A673 (cell line): Measurements from ENCODE around the gene MAP2K6. TPM values are rescaled to one million over a fixed set of nuclear protein-coding genes. Genes with fewer than 3 reads are reported as not detected.
A peak's percentile ranks its signal among the peaks of the same experiment; 100 is the strongest.

Source experiments
- BruUV-seq: library from RNA; stranded (reverse); fragments of 400-500 nt; replicated peaks from 2 replicates; lab custom pipeline; 2021; lab: Mats Ljungman, UMichigan
- CTCF ChIA-PET: fragments of 300-600 bp; sonication (Branson Sonifier 250); formaldehyde crosslinking; loops from one replicate; lab custom pipeline; 2022; ENCODE audit warnings: antibody characterized with exemption; lab: Charles Lee
- POLR2A ChIA-PET: fragments of 300-600 bp; sonication (Branson Sonifier 250); formaldehyde crosslinking; loops from one replicate; lab custom pipeline; 2022; ENCODE audit warnings: antibody characterized with exemption; ENCODE audit not compliant: low non-redundant PET; lab: Charles Lee
- DNase-seq: peaks from one replicate; pipeline ENCODE4 v3.0.0-alpha.2; 2015; ENCODE audit warnings: low spot score
- H3K27ac ChIP-seq: fragments of 200-600 bp; sonication (generic); 2 replicates; pipeline ENCODE4 v1.5.1; 2016; ENCODE audit warnings: mixed run types, low read depth, mild to moderate bottlenecking, mixed read lengths, antibody characterized with exemption, low read length; ENCODE audit not compliant: poor library complexity, severe bottlenecking
- H3K27me3 ChIP-seq: fragments of 200-600 bp; sonication (generic); replicated peaks from 2 replicates; pipeline ENCODE4 v1.6.1; 2017; ENCODE audit warnings: mixed run types, low read depth, mild to moderate bottlenecking, mixed read lengths, antibody characterized with exemption, low read length; ENCODE audit not compliant: insufficient read depth, poor library complexity
- H3K36me3 ChIP-seq: fragments of 200-600 bp; sonication (generic); 2 replicates; pipeline ENCODE4 v1.6.1; 2016; ENCODE audit warnings: mixed run types, mild to moderate bottlenecking, mixed read lengths, antibody characterized with exemption, low read length; ENCODE audit not compliant: insufficient read depth, poor library complexity, severe bottlenecking
- H3K4me1 ChIP-seq: fragments of 200-600 bp; sonication (generic); 2 replicates; pipeline ENCODE4 v1.6.1; 2017; ENCODE audit warnings: mixed run types, mild to moderate bottlenecking, mixed read lengths, antibody characterized with exemption, low read length; ENCODE audit not compliant: insufficient read depth, poor library complexity, severe bottlenecking
- H3K4me3 ChIP-seq: fragments of 200-600 bp; sonication (generic); 2 replicates; pipeline ENCODE4 v1.5.1; 2016; ENCODE audit warnings: low read depth, mixed run types, mild to moderate bottlenecking, mixed read lengths, low read length; ENCODE audit not compliant: poor library complexity, severe bottlenecking
- H3K9me3 ChIP-seq: fragments of 200-600 bp; sonication (generic); 2 replicates; pipeline ENCODE4 v1.6.1; 2016; ENCODE audit warnings: mixed run types, low read depth, mild to moderate bottlenecking, mixed read lengths, antibody characterized with exemption, low read length; ENCODE audit not compliant: poor library complexity, severe bottlenecking
- CTCF ChIP-seq: fragments of 300-800, 200-600 bp; sonication (generic); conservative IDR thresholded peaks from 2 replicates; pipeline ENCODE4 v1.5.1; 2017; ENCODE audit warnings: low read depth, mild to moderate bottlenecking, antibody characterized with exemption, low read length, moderate library complexity, mixed read lengths
- EZH2 ChIP-seq: fragments of 200-600 bp; sonication (generic); IDR thresholded peaks from 2 replicates; pipeline ENCODE4 v1.6.1; 2017; ENCODE audit warnings: borderline replicate concordance, low read depth, mild to moderate bottlenecking, mixed read lengths, antibody characterized with exemption, low read length; ENCODE audit not compliant: poor library complexity, severe bottlenecking
- intact Hi-C: fragments of 100-400 bp; cut with micrococcal nuclease; formaldehyde crosslinking; loops from one replicate; pipeline ENCODE4 v1.10.0; 2022; ENCODE audit not compliant: unreplicated experiment
- total RNA-seq: library from RNA; stranded (reverse); gene quantifications from 2 replicates; pipeline ENCODE4 v1.2.3, GENCODE V29; 2021

MAP2K6 gene
- total RNA-seq, 1 experiment from 2014 or later: 14.1 TPM

DNA sequence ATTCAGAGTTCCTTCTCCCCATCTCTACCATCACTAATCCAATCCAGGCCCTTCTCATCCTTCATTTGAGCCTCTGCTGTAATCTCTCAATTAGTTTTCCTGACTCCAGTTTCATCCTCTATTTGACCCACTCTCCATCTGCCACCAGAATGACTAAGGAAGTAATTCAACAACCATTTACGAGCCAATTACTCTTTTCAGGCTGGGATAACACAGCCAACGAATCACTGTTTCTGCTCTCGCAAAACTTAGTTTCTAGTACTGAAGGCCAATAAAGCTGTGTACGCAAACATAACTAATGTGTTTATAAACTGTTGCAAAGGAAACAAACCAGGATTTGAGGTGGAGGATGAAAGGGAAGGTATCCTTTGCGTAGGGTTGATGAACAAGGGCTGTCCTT lies 53.7 kb downstream of the MAP2K6 start:
- intact Hi-C loops: no loop called here

GRCh38 chr17:69470702-69471101 lies 56.2 kb downstream of the MAP2K6 start:
- no peak for DNase-seq
- Histone ChIP-seq H3K4me3 (no peak overlapping the region), H3K27me3 (no peaks in the 10 kb centered on the region), H3K9me3 (no peaks in the 10 kb centered on the region), H3K27ac (no peak overlapping the region), H3K36me3 (no peaks in the 10 kb centered on the region), H3K4me1 (peaks cover 10% of the 10 kb centered on the region)
- BruUV-seq: no TSS peak
- POLR2A ChIA-PET: no interaction called here
- TF ChIP-seq CTCF (no peak), EZH2 (no peak)
- intact Hi-C loops: no loop called here
- CTCF ChIA-PET: interaction anchor here (0.6 kb wide), 1 partner anchor 10 kb away, joined by 3 read pairs; no protein-coding TSS in a partner anchor

More for the DNA sequence above, 53.7 kb downstream of the MAP2K6 start:
- peak; percentile 33 for DNase-seq
- Histone ChIP-seq H3K36me3 (no peaks in the 10 kb centered on the region), H3K4me3 (no peak overlapping the region), H3K4me1 (peaks cover 10% of the 10 kb centered on the region), H3K9me3 (no peaks in the 10 kb centered on the region), H3K27ac (no peak overlapping the region), H3K27me3 (no peaks in the 10 kb centered on the region)
- TF ChIP-seq CTCF (no peak), EZH2 (no peak)
- ChIA-PET CTCF (no interaction called here), POLR2A (no interaction called here)
- BruUV-seq: no TSS peak

GRCh38 chr17:69471406-69471805 lies 56.9 kb downstream of the MAP2K6 start:
- intact Hi-C loops: no loop called here

More at GRCh38 chr17:69471406-69471805, 56.9 kb downstream of the MAP2K6 start:
- Histone ChIP-seq H3K27me3 (no peaks in the 10 kb centered on the region), H3K4me3 (no peak overlapping the region), H3K27ac (no peak overlapping the region), H3K36me3 (no peaks in the 10 kb centered on the region), H3K9me3 (no peaks in the 10 kb centered on the region), H3K4me1 (peaks cover 10% of the 10 kb centered on the region)
- TF ChIP-seq CTCF (no peak), EZH2 (no peak)
- no TSS peak for BruUV-seq
- no peak for DNase-seq
- CTCF ChIA-PET: interaction anchor here (0.6 kb wide), 1 partner anchor 9 kb away, joined by 3 read pairs; no protein-coding TSS in a partner anchor
- POLR2A ChIA-PET: no interaction called here
